Stimulated activated CD4-positive, alpha-beta T cell treated with anti-CD3 and anti-CD28 coated beads, Interleukin-15, amount 100 ng/mL, for 1 hour (primary cell): ENCODE data around the gene LTBR.
A peak's percentile ranks its signal among the peaks of the same experiment; 100 is the strongest.

Experiments
- DNase-seq, 2 donors: peaks; one replicate each; pipeline ENCODE4 v3.0.0-alpha.2; 2020; ENCODE audit warnings: low read depth in 1 of 2, low spot score in 1 of 2

LTBR gene

DNA sequence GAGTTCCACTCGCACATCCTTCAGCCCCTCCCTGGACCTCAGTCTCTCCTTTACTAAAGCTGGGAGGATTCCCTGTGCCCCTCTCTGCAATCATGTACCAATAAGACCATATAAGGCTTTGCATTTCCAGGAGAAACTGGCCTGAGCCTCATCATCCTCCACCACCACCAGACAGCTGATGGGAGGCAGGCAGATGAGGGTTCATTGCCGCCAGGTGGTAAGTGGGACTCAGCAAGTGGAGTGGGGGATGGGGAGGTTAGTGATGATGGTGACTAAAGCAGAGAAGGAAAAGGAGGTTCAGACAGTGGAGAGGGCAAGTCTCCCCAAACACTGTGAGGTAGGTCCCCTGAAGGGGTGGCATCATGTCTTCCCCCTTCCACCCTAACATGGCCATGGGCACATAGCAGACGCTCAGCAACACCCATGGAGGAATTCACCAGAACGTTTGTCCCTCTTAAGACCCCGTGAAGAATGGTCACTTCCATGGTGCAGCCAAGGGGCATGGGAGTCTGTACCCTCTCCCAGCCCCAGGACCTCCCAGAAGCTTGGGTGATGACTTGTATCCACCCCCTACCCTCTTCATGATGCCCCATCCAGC lies 37.6 kb upstream of the LTBR start:
- no peak for DNase-seq

DNA sequence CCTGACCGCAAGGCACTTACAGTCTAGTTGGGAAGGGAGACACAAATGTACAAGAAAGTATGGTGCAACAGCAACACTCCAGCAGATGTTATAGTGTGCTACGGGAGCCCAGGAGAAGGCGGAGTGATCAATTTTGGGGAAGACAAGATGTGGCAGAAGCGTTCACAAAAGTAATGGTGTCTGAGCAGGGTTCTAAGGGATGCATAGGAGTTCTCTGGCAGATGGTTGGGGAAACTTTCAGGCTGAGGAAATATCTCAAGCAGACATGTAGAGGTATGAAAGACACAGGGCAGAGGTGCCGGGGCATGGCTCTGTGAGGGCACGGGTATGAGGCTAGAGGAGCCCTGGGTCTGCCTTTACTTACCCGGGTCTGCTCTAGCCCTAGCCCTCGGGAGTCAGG lies 37.0 kb upstream of the LTBR start:
- DNase-seq, result no peak

DNA sequence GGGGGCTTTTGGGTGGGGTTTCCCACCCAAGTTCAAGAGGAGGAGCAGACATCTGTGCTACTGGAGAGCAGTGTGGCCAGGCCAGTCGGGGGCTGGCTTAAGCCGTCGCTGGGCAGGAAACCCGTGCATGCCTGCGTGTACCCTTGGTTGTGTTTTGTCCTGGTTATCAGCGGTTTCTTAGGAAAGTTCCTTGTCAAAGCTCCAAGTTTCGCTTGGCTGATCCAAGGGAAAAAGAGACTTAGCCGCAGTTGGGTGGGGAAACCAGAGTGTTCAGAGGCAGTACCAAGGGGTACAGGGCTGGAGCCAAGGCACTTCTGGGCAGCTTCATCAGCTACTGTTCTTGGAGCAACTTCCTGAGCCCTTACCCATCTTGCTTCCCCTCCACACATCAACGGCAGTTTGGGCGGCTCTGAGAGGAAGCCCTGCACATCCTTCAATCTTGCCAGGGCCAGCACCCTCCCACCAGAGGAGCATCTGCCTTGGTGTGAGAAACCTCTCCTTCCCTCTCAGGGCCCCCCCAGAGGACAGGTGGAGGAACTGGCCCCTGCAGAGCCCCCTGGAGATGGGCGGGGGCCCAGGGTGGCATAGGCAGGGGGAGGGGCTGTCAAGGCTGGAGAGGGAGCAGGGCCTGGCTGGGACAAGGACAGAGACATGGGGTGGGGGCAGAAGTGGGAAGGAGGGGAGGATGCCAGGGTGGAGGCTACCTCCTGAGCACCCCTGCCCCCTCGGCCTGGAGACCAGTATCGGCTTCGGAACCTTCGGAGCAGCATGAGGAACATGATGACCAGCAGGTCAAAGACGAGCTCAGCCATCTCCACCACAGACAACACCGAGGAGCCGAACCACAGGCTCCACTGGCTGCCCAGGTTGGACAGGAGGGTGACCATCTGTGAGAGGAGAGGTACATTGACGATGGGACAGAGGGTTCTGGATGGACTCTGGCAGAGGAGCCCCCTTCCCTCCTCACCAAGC lies 36.3 kb upstream of the LTBR start:
- no peak for DNase-seq

DNA sequence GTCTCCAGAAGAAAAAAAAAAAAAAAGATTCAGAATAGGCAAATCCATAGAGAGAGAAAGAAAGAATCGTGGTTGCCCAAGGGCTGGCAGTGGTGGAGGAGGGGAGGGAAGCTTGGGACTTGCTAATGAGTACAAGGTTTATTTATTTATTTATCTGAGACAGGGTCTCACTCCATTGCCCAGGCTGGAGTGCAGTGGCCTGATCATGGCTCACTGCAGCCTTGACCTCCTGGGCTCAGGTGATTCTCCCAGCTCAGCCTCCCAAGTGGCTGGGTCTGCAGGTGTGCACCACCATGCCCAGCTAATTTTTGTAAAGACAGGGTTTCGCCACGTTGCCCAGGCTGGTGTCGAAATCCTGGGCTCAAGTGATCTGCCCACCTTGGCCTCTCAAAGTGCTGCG lies 32.3 kb upstream of the LTBR start:
- no peak for DNase-seq

DNA sequence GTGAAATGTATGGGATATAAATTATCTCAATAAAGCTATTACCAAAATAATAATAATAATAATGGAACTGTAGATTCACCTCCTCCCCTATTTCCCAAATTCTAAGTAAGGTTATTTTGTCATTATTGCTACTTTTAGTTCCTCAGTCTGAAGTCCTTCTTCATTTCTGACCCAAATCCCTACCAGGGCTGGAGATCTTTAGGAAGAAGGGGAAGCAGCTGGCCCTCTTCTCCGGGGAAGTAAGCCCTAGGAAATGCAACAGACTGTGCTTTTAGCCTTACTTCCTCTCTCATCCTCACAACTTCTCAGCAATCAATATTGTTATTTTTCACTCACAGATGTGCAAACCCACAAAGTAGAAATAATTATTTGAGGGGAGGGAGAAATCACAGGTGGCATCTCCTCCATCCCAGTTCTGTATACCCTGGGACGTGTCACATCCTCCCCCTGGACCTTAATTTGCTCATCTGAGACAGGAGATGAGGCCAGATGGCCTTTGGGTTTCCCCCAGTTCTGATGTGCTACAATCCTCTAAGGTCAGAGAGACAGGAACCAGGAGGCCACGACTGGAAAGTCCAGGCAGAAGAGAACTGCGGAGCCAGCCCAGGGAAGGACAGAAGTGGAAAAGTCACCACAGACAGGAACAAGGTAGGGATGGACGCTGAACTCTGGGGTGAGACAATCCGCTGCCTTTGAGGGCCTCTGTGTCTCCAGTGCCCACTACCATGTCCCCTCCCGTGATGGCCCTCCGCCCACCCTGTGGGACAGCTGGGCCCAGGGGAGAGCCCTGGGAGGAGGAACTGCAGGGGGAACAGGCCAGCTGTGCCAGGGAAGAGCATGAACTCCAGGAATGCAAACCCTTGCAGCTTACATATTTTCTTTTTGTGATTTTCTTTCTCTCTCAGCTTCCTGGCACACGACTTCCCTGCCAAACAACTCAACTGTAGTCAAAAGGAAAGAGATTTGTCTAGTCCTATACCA lies 31.5 kb upstream of the LTBR start:
- DNase-seq, result no peak

DNA sequence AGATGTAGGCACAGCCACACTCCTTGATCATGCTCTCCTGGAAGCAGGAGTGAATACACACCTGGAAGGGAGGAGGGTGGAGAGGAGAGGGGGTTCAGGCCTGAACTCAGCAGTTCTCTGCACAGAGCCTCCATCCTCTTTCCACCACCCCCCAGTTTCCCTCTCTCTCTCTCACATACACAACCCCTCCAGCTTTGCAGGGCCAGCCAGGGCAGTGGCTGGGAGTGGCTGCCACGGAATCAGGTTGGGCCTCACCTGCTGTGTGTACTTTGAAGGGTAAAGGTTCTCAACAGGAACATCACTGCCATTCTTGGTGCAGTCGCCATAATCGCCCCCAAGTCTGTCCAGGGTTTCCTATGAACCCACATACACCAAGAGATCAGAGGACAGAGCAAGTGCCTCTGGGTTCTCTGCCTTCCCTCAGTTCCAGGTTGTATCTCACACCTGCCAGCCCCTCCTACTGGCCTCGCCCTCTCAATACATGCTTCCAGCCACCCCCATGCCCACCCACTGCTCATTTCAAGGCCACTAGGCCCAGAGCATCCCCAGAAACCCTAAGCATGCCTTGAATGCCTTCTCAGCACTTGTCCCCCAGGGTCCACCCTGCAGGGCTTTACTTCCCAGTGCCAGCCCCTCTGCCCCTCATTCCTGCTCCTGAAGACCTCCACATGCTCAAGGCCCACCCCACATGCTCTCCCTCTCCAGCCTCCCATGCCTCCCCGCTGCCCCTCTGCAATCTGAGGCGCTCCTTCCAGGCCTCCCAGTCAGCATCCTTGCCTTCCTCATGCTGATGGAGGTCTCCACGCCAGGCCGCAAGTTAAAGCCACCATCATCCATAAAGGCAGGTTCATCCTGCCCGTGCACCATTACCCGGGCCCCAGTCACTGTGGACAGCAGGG lies 29.2 kb upstream of the LTBR start:
- no peak for DNase-seq

DNA sequence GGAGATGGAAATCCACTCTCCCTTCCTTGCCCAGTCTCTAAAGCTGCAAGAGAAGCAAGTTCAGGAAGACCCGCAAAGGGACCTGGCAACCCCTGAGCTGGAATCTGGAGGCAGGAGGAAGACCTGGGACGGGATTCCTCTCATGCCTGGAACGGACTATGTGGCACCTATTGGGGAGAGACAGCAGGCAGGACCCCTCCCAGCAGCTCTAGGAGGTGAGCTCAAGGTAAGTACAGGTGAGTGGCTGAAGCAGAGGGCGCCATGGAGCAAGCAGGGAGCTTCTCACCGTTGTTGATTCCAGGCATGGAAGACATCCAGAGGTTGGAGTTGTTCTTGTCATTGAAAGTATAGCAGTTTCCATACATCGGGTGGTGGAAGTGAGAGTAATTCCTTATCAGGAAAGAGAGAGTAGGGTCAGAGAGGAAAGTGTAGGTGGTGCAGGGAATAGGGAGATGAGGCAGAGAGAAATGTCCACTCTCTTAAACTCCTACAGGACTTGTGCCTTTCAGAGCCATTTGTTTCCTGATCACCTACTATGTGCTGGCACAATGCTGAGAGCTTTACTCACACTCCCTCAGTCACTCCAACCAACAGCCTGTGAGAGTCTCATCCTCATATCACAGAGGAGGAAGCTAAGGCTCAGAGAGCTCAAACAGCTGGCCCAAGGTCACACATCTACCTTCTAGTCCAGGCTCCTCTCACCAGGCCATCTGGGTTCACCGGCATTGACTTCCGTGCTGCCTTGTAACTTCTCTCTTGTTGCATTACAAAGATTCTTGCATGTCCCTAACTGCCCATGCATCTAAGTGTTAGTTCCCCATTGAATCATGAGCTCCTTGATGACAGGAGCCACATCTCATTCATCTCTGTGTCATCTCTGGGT lies 28.2 kb upstream of the LTBR start:
- DNase-seq, result no peak

DNA sequence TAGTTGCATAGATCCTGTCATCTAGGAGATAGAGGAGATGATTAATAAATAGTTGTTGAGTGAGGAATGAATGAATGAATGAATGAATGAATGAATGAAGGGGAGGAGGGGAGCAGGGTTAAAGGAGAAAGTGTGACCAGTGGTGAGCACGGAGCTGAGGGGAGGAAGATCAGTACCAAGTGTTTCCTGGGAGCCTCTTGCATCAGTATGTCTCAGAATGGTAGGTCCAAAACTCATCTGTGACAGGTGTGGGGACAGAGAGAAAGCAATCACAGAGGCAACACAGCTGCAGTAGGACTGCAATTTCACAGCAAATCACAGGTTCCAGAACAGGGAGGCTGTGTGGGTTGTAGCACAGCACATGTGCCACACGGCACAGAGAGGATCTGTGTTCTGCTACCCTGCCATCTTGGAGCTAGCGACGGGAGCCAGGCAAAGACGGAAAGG lies 27.6 kb upstream of the LTBR start:
- no peak for DNase-seq

DNA sequence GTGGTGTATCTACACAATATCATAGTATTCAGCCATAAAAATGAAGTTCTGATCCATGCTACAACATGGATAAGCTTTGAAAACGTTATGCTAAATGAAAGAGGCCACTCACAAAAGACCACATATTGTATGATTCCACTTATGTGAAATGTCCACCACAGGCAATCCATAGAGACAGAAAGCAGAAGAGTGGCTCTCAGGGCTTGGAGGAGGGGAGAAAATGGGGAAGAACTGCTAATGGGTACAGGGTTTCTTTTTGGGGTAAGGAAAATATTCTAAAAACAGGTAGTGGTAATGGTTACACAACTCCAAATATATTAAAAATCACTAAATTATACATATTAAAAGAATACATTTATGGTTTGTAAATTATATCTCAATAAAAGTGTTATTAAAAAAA lies 25.1 kb upstream of the LTBR start:
- DNase-seq, result no peak

DNA sequence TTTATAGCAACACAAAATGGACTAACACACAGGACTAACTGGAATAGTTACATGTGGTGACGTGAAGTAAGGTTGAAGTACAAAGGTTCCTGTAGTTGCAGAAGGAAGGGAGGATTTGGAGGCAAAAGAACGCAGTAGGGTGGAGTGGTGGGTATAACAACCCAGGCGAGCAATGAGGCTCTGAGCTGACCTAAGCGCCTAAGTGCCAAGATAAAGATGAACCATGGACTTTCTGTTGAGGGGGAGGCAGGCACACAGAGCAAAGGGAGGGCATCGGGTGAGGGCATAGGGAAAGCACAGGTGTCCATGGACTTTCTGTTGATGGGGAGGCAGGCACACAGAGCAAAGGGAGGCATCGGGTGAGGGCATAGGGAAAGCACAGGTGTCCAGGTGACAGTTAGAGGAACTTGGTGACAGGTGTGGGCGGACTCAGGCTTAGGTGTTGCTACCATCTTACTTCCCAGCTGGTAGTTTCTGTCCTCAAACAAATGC lies 23.8 kb upstream of the LTBR start:
- DNase-seq, result no peak

DNA sequence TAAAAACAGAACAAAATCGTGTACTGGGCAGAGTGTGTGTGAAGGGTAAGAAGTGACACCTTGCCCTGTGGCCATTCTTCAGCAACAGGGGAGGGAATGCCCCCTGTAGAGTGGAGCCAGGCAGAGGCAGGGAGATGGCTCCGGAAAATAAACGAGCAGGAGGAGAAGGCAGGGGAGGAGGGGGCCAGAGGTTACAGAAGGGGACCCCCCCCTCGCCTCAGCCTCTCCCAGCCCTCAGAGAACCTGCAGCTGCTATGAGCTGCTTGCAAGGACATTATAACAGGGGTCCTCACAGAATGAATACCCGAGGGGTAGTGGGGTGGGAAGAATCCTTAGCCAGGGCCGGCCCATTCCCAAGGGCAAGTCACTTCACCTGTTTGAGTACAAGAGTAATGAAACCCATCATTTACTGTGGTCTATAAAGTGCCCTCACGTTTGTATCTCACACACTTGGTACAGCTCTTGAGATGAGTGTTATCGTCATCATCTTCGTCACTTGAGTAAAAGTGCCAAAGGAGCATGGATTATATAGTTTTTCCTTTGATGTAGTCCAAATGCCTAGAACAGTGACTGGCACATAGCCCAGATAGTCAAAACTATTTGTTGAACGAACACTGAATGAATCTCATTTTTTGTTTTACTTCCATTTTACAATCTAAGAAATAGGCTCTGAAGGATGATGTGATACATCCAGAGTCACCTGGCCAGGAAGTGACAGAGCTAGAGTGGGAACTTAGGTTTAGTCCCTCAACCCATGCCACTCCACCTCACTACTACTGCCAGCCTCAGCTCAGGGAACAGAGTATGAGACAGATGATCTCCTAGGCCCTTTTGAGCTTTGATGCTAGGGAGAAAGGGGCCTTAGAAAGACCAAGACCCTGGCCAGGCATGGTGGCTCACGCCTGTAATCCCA lies 23.1 kb upstream of the LTBR start:
- DNase-seq, result no peak

DNA sequence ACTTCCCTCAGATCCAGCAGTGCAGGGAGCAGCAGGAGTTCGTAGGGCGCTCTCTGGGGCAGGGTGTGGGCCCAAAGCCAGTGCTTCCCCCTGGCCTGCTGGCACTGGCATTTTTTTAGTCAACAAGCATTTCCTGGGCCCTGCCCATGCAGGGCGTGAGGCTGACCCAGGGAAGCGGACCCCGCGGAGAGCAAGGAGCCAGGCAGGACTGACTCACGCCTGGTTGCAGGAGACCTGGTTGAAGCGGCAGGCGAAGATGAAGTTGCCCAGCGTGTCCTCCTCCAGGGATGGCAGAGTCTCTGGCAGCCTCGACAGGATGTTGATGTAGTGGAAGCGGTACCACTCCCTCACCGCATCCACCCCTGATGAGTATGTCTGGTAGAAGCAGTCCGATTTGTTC lies 22.1 kb upstream of the LTBR start:
- DNase-seq, result no peak

DNA sequence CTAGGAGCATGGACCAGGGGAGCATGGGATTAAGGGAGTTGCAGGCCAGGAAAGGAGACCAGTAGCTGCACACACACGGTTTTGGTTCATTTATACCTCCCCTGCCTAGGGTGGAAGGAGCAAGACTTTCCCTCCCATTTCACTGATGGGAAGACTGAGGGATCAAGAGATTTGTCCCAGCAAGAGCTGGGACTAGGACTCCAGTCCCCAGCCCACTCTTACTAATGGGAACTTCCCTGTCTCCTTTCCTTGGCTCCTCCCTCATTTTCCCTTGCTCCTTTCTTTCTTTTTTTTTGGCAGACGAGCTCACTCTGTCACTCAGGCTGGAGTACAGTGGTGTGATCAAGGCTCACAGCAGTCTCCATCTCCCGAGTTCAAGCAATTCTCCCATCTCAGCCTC lies 21.6 kb upstream of the LTBR start:
- DNase-seq, result no peak

DNA sequence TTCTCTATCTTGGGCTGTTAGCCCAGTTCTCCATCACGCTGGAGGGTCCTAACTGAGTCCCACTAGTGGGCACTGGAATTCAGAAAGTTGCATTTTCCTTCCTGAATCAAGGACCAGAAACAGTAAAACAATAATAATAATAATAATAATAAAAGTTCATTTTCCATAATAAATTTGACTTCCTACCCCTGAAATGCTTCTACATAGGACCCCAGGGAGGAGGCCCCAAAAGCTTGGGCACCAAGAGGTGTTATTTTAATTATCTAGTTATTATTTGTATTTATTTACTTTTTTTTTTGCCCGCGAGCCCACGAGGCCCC lies 21.0 kb upstream of the LTBR start:
- no peak for DNase-seq

DNA sequence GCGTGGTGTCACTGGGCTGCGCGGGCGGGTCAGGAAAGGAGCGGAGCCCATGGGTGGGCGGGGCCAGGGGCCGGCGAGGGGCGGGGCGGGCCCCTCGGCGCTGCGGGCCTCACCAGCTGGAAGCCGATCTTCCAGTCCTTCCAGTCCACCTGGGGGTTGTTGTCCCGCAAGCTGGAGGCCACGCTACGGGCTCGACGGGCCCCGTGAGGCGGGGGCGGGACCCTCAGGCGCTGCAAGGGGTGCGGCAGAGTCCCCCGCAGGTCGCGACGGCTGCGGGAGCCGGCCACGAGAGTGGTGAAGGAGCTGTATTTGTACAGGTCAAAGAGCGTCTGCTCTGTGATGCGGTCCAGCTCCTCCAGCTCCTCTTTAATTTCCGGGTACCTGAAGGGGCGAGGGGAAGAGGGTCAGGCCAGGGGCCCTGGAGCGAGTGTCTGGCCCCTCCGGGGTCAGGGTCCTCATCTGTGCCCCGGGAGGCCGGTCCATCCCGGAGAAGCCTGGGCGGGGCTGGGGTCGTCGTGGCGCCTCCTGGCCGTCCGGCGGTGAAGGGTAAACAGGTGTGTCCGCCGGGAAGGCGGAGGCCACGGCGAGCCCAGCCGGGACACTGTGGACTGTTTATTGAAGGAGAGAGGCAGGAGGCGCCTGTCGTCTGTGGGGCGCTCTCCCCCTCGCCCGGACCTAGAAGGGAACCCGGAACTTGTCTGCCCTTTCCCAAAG lies 20.5 kb upstream of the LTBR start:
- peak; percentile 51 to 65 for DNase-seq

DNA sequence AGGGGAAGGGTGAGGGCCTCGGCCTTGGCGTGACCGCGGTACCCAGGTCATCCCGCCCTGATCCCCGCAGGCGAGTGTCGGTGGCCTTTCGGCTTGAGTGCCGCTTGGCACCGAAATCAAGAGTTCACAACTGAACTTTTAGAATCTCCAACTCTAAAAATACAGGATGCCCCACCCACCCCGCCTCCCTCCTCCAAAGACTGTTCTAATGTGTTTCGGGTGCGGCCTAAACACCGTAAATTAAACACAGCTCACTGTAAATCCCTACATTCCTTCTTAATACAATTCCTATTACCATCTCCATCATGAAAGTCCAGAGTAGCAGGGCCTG lies 20.0 kb upstream of the LTBR start:
- no peak for DNase-seq

DNA sequence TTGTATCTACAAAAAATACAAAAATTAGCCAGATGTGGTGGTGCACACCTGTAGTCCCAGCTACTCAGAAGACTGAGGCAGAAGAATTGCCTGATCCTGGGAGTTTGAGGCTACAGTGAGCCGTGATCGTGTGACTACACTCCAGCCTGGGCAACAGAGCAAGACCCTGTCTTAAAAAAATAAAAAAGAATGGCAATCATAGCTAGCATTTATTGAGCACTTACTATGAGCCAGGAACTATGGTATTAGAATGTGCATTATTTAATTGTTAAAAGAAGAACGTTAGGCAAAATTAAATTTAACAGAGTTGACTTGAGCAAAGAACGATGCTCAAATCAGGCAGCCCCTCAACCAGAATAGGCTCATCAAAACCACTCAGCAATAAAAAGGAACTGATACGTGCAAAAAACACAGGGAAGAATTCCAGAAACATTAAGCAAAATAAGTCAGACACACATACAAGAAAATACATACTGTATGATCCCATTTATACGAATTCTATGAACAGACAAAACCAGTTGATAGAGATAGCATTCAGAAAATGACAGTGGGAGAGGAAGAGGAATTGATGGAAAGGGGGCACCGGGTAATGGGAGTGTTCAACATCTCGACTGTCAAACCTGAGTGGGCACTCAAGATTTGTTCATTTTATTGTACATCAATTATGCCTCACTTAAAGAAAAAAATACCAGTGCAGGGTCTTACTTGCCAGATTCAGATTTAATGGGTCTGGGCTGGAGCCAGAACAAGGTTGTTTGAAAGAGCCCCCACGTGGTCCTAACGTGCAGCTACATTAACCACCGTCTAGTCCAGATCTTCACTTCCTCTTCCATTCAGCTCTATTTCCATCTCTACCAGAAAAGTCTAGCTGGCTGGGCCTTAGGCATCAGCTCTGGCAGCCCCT lies 16.6 kb upstream of the LTBR start:
- DNase-seq, result no peak
